ENCODE data around the gene CPNE9. TPM values are rescaled to one million over a fixed set of nuclear protein-coding genes. Genes with fewer than 3 reads are reported as not detected.
A peak's percentile ranks its signal among the peaks of the same experiment; 100 is the strongest.

The CPNE9 gene
- total RNA-seq, 1 experiment from 2014 or later = 0.07 TPM

DNA sequence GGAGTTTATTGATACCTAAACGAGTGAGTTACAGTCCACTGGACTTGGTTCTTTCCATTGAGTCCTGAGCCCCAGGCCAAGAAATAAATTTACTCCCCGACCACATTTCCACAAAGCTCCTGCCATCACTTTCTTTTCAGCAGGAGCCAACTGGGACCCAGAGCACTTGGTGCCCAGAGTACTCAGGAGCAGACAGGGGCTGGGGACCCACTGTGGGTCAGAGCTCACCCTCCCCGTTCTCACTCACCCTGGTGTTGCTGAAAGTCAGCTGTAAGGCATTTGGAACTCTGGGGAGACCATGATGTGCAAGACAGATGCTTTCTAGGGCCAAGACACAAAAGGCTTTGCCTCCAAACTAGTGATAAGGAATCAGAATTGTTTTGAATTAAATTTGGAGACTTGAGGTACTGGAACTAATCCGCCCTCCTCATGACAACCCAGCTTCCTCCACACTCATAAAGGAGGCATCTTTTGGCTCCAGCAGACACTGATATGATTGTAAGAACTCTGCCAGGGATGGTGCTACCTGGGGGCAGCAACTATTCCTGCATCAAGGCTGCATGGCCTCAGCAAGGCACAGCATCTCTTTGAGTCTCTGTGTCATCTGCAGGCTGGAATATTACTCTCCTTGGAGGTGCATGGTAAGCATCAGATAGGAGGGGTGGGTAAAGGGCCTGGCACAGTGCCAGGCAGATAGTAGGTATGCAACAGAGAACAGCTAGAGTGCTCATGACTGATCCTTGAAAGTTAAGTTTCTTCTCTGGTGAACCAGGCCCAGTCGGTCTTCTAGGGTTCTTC is 73.5 kb downstream of the CPNE9 start:
- Histone ChIP-seq H3F3A (ENCODE audit: low read length, unreplicated experiment) (no peaks in the 10 kb centered on the region), H3K4me1 (ENCODE audit: insufficient read depth, low read length) (no peaks in the 10 kb centered on the region), H3K9me3 (ENCODE audit: low read length) (no peaks in the 10 kb centered on the region), H3K27ac (ENCODE audit: low read length) (no peak overlapping the region), H3K4me3 (ENCODE audit: low read length) (no peak overlapping the region), H3K4me2 (ENCODE audit: low read length) (no peak overlapping the region), H3K9me2 (replicated peaks; ENCODE audit: low read length) (no peaks in the 10 kb centered on the region), H3K27me3 (ENCODE audit: low read length) (no peaks in the 10 kb centered on the region), H3K79me2 (ENCODE audit: low read length) (no peaks in the 10 kb centered on the region), H4K20me1 (ENCODE audit: low read length) (no peaks in the 10 kb centered on the region), H3K36me3 (ENCODE audit: low read depth, low read length) (no peaks in the 10 kb centered on the region), H3K9ac (ENCODE audit: low read length) (no peak overlapping the region), H2AFZ (ENCODE audit: low read length) (no peak overlapping the region)
- no peak for TF ChIP-seq EZH2phosphoT487 (IDR thresholded peaks at IDR 0.05; ENCODE audit: borderline replicate concordance, low read length)
- TF ChIP-seq EZH2 (IDR thresholded peaks at IDR 0.05; ENCODE audit: low read length, unreplicated experiment) = no peak
- intact Hi-C loops (cut with micrococcal nuclease) = loop anchor here (10.0 kb wide), 1 partner anchor 62 kb away; no protein-coding TSS in a partner anchor
- no TSS peak for BruUV-seq (replicated peaks)
- DNase-seq = no peak
- no peak for ATAC-seq
- ChIA-PET CTCF (no interaction called here), POLR2A (ENCODE audit: unreplicated experiment) (no interaction called here)

DNA sequence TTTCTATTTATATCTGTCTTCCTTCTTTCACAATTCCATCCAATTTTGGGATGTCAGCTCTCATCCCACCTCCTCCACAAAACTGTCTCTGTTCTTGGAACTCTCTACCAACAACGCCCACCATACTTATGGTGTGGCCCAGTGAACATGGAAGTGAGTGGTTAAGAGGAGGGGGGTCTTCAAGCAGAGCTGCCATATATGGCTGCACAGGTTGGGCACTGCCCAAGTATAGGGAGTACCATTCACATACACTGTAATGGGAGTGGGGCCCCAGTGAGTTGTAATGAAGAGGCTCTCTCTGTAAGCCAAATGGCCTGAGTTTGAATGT is 74.0 kb downstream of the CPNE9 start:
- no peak overlapping the region for H3K4me2 ChIP-seq (ENCODE audit: low read length)
- H3K9me3 ChIP-seq (ENCODE audit: low read length) = no peaks in the 10 kb centered on the region
- ATAC-seq (no peak), DNase-seq (no peak)
- H4K20me1 ChIP-seq (ENCODE audit: low read length) = no peaks in the 10 kb centered on the region
- no peak overlapping the region for H3K4me3 ChIP-seq (ENCODE audit: low read length)
- no peaks in the 10 kb centered on the region for H3K4me1 ChIP-seq (ENCODE audit: insufficient read depth, low read length)
- CTCF ChIA-PET = no interaction called here
- no peak overlapping the region for H3K9ac ChIP-seq (ENCODE audit: low read length)
- no peaks in the 10 kb centered on the region for H3F3A ChIP-seq (ENCODE audit: low read length, unreplicated experiment)
- H3K36me3 ChIP-seq (ENCODE audit: low read depth, low read length) = no peaks in the 10 kb centered on the region
- POLR2A ChIA-PET (ENCODE audit: unreplicated experiment) = no interaction called here
- no TSS peak for BruUV-seq (replicated peaks)
- H3K9me2 ChIP-seq (replicated peaks; ENCODE audit: low read length) = no peaks in the 10 kb centered on the region
- TF ChIP-seq, protein P1, sequence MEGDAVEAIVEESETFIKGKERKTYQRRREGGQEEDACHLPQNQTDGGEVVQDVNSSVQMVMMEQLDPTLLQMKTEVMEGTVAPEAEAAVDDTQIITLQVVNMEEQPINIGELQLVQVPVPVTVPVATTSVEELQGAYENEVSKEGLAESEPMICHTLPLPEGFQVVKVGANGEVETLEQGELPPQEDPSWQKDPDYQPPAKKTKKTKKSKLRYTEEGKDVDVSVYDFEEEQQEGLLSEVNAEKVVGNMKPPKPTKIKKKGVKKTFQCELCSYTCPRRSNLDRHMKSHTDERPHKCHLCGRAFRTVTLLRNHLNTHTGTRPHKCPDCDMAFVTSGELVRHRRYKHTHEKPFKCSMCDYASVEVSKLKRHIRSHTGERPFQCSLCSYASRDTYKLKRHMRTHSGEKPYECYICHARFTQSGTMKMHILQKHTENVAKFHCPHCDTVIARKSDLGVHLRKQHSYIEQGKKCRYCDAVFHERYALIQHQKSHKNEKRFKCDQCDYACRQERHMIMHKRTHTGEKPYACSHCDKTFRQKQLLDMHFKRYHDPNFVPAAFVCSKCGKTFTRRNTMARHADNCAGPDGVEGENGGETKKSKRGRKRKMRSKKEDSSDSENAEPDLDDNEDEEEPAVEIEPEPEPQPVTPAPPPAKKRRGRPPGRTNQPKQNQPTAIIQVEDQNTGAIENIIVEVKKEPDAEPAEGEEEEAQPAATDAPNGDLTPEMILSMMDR (conservative IDR thresholded peaks at IDR 0.05; ENCODE audit: low read depth, low read length) = no peak
- TF ChIP-seq EZH2phosphoT487 (IDR thresholded peaks at IDR 0.05; ENCODE audit: borderline replicate concordance, low read length) (no peak), EZH2 (IDR thresholded peaks at IDR 0.05; ENCODE audit: low read length, unreplicated experiment) (no peak)
- no peaks in the 10 kb centered on the region for H3K27me3 ChIP-seq (ENCODE audit: low read length)
- intact Hi-C loops (cut with micrococcal nuclease) = loop anchor here (10.0 kb wide), 1 partner anchor 63 kb away; no protein-coding TSS in a partner anchor
- H3K27ac ChIP-seq (ENCODE audit: low read length) = no peak overlapping the region
- no peaks in the 10 kb centered on the region for H3K79me2 ChIP-seq (ENCODE audit: low read length)
- no peak overlapping the region for H2AFZ ChIP-seq (ENCODE audit: low read length)

DNA sequence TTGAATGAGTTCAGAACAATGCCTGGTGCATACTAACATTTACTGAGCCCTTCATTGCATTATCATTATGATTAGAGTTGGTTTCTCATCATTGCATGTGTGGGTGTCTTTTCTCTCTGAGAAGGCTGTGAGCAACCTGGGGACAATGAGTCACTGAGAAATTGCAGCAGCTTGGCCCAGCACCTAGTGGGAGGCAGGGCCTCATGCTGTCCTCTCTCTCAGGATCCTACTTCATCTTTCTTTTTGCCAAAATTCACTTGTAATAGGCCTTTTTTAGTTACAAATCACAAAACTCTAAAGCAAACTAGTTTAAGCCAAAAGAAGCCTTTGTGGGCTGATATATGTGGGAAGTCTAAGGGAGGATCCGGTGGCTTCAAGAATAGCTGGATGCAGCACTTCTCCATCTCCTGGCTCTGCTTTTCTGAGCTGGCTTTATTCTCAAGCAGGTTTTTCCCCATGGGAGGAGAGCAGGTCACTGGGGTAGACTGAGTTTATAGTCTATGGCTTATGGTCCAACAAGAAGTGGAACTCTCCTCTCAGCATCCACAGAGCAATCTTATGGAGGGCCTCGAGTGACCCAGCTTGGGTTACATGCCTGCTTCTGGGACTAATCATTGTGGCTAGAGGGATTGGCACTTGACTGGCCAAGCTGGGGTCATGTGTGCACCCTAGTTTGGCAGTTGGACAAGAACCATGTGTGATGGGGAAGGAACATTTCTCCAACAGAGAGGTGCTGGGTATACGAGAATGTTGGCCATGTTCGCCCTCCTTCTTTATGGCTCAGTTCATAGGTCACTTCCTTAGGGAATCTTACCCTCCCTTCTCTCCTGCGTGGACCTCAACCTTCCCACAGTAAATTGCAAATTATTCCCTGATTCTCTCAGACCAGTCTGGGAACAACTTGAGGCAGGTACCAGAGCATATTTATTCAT is 74.8 kb downstream of the CPNE9 start:
- ChIA-PET CTCF (no interaction called here), POLR2A (ENCODE audit: unreplicated experiment) (no interaction called here)
- BruUV-seq (replicated peaks) = no TSS peak
- Histone ChIP-seq H3K79me2 (ENCODE audit: low read length) (no peaks in the 10 kb centered on the region), H3K27me3 (ENCODE audit: low read length) (no peaks in the 10 kb centered on the region), H3K9ac (ENCODE audit: low read length) (no peak overlapping the region), H3F3A (ENCODE audit: low read length, unreplicated experiment) (no peaks in the 10 kb centered on the region), H2AFZ (ENCODE audit: low read length) (no peak overlapping the region), H3K36me3 (ENCODE audit: low read depth, low read length) (no peaks in the 10 kb centered on the region), H3K9me2 (replicated peaks; ENCODE audit: low read length) (no peaks in the 10 kb centered on the region), H3K27ac (ENCODE audit: low read length) (no peak overlapping the region), H3K4me3 (ENCODE audit: low read length) (no peak overlapping the region), H3K9me3 (ENCODE audit: low read length) (no peaks in the 10 kb centered on the region), H4K20me1 (ENCODE audit: low read length) (no peaks in the 10 kb centered on the region), H3K4me1 (ENCODE audit: insufficient read depth, low read length) (no peaks in the 10 kb centered on the region), H3K4me2 (ENCODE audit: low read length) (no peak overlapping the region)
- peak; percentile 55 for ATAC-seq
- intact Hi-C loops (cut with micrococcal nuclease) = loop anchor here (10.0 kb wide), 1 partner anchor 64 kb away; no protein-coding TSS in a partner anchor
- TF ChIP-seq, protein P1 (conservative IDR thresholded peaks at IDR 0.05; ENCODE audit: low read depth, low read length) = no peak
- no peak for TF ChIP-seq EZH2 (IDR thresholded peaks at IDR 0.05; ENCODE audit: low read length, unreplicated experiment)
- no peak for TF ChIP-seq EZH2phosphoT487 (IDR thresholded peaks at IDR 0.05; ENCODE audit: borderline replicate concordance, low read length)
- peak; percentile 19 for DNase-seq
